OCI-LY7 (cell line): Measurements from ENCODE around the gene CEMIP2. TPM values are rescaled to one million over a fixed set of nuclear protein-coding genes. Genes with fewer than 3 reads are reported as not detected.

Experiments
- BruUV-seq: library from RNA; stranded (reverse); fragments of 400-500 nt; replicated peaks from 2 replicates; lab custom pipeline; 2021; lab: Mats Ljungman, UMichigan
- CTCF ChIA-PET: fragments of 300-600 bp; sonication (Branson Sonifier 250); formaldehyde crosslinking; loops from one replicate; lab custom pipeline; 2022; ENCODE audit warnings: antibody characterized with exemption; ENCODE audit not compliant: unreplicated experiment; lab: Charles Lee
- POLR2A ChIA-PET: fragments of 300-600 bp; sonication (Branson Sonifier 250); formaldehyde crosslinking; loops from one replicate; lab custom pipeline; 2022; ENCODE audit warnings: antibody characterized with exemption; lab: Charles Lee
- DNase-seq: peaks from one replicate; pipeline ENCODE4 v3.0.0-alpha.2; 2015; ENCODE audit warnings: low spot score
- H2AFZ ChIP-seq: fragments of 200-600 bp; sonication (generic), shearing (Covaris generic); 2 replicates; pipeline ENCODE4 v1.6.1; 2014; ENCODE audit warnings: mild to moderate bottlenecking, antibody characterized with exemption, low read length, moderate library complexity
- H3K27ac ChIP-seq: fragments of 200-600 bp; sonication (generic); 2 replicates; pipeline ENCODE4 v1.5.1; 2014; ENCODE audit warnings: mixed run types, low read depth, mild to moderate bottlenecking, moderate library complexity, low read length, inconsistent platforms; ENCODE audit not compliant: poor library complexity, severe bottlenecking
- H3K36me3 ChIP-seq: fragments of 200-600 bp; sonication (generic); 2 replicates; pipeline ENCODE4 v1.6.1; 2014; ENCODE audit warnings: mild to moderate bottlenecking, antibody characterized with exemption, low read length, moderate library complexity, mixed read lengths; ENCODE audit not compliant: insufficient read depth
- H3K4me1 ChIP-seq: fragments of 200-600 bp; sonication (generic); 2 replicates; pipeline ENCODE4 v1.5.1; 2014; ENCODE audit warnings: mild to moderate bottlenecking, low read length; ENCODE audit not compliant: insufficient read depth, poor library complexity, severe bottlenecking
- H3K4me2 ChIP-seq: fragments of 200-600 bp; sonication (generic); 2 replicates; pipeline ENCODE4 v1.6.1; 2014; ENCODE audit warnings: mild to moderate bottlenecking, low read length
- H3K4me3 ChIP-seq: fragments of 200-600 bp; sonication (generic); 2 replicates; pipeline ENCODE4 v1.5.1; 2014; ENCODE audit warnings: mild to moderate bottlenecking, low read depth, low read length; ENCODE audit not compliant: poor library complexity, severe bottlenecking
- H3K79me2 ChIP-seq: fragments of 200-600 bp; sonication (generic); 2 replicates; pipeline ENCODE4 v1.6.1; 2016; ENCODE audit warnings: low read depth, mild to moderate bottlenecking, low read length, moderate library complexity, mixed read lengths; ENCODE audit not compliant: insufficient read depth
- H3K9me2 ChIP-seq: fragments of 200-600 bp; sonication (generic); 2 replicates; pipeline ENCODE4 v1.6.1; 2016; ENCODE audit warnings: mild to moderate bottlenecking, low read length, mixed read lengths; ENCODE audit not compliant: insufficient read depth
- H3K9me3 ChIP-seq: fragments of 200-600 bp; sonication (generic); 2 replicates; pipeline ENCODE4 v1.6.1; 2014; ENCODE audit warnings: mild to moderate bottlenecking, mixed run types, low read length, mixed read lengths
- H4K20me1 ChIP-seq: fragments of 200-600 bp; sonication (generic); 2 replicates; pipeline ENCODE4 v1.6.1; 2014; ENCODE audit warnings: mild to moderate bottlenecking, antibody characterized with exemption, low read length, moderate library complexity, mixed read lengths; ENCODE audit not compliant: insufficient read depth
- EZH2phosphoT487 ChIP-seq: fragments of 200-600 bp; sonication (generic); IDR thresholded peaks from 2 replicates; pipeline ENCODE4 v1.6.1; 2018; ENCODE audit warnings: low read depth, borderline replicate concordance, mild to moderate bottlenecking, mixed run types, antibody characterized with exemption, low read length, moderate library complexity, mixed read lengths
- intact Hi-C: fragments of 100-400 bp; cut with micrococcal nuclease; formaldehyde crosslinking; loops from one replicate; pipeline ENCODE4 v1.10.0; 2022; ENCODE audit not compliant: unreplicated experiment
- total RNA-seq, 2 experiments: library from RNA; depleted of rRNA in 1 of 2; stranded (reverse); fragments of >200 nt in 1 of 2; shearing (Covaris generic) in 1 of 2; gene quantifications; 2 replicates each; pipeline ENCODE4 v1.2.3, GENCODE V29; 2014 to 2022
- TF ChIP-seq, protein P1 (sequence below): fragments of 200-600 bp; sonication (generic); conservative IDR thresholded peaks from 2 replicates; pipeline ENCODE4 v1.5.1; 2014; ENCODE audit warnings: mild to moderate bottlenecking, antibody characterized with exemption, low read length, moderate library complexity, mixed read lengths

CEMIP2 gene
- total RNA-seq, 2 experiments from 2014 or later: 1.8 to 4.8 TPM

DNA sequence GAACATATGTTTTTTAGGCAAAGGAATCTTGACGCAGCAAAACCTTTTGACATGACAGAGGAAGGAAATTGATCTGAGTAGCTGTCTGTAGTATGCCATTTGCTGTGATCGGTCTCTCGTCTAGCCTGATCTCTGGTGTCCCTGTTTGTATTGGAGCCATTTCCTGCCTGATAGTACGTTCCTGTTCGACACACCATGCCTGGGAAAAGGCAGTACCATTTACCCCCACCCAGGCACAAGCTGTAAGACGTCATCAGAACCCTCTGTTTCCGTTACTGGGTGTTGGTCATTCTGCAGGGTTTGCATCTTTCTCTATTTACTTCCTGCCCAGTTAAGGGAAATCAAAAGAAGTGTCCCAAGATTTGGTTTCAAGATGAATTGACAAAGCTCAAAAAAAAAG, 129.7 kb downstream of the CEMIP2 start:
- H2AFZ ChIP-seq: no peak overlapping the region
- CTCF ChIA-PET: interaction anchor here (1.5 kb wide), 1 partner anchor 23 kb away, joined by 3 read pairs; no protein-coding TSS in a partner anchor
- POLR2A ChIA-PET: interaction anchor here (0.6 to 1.5 kb wide), 3 partner anchors 8 to 1311 kb away, joined by 3 read pairs; no protein-coding TSS in a partner anchor
- no peak overlapping the region for H3K4me2 ChIP-seq
- intact Hi-C loops: no loop called here
- H3K4me1 ChIP-seq: no peaks in the 10 kb centered on the region
- H3K9me3 ChIP-seq: no peaks in the 10 kb centered on the region
- no peaks in the 10 kb centered on the region for H3K79me2 ChIP-seq
- no peaks in the 10 kb centered on the region for H4K20me1 ChIP-seq
- H3K9me2 ChIP-seq: no peaks in the 10 kb centered on the region
- H3K4me3 ChIP-seq: no peak overlapping the region
- no peak overlapping the region for H3K27ac ChIP-seq
- no peak for DNase-seq
- H3K36me3 ChIP-seq: no peaks in the 10 kb centered on the region
- no TSS peak for BruUV-seq
- TF ChIP-seq EZH2phosphoT487: no peak
- TF ChIP-seq, protein P1, sequence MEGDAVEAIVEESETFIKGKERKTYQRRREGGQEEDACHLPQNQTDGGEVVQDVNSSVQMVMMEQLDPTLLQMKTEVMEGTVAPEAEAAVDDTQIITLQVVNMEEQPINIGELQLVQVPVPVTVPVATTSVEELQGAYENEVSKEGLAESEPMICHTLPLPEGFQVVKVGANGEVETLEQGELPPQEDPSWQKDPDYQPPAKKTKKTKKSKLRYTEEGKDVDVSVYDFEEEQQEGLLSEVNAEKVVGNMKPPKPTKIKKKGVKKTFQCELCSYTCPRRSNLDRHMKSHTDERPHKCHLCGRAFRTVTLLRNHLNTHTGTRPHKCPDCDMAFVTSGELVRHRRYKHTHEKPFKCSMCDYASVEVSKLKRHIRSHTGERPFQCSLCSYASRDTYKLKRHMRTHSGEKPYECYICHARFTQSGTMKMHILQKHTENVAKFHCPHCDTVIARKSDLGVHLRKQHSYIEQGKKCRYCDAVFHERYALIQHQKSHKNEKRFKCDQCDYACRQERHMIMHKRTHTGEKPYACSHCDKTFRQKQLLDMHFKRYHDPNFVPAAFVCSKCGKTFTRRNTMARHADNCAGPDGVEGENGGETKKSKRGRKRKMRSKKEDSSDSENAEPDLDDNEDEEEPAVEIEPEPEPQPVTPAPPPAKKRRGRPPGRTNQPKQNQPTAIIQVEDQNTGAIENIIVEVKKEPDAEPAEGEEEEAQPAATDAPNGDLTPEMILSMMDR: no peak

DNA sequence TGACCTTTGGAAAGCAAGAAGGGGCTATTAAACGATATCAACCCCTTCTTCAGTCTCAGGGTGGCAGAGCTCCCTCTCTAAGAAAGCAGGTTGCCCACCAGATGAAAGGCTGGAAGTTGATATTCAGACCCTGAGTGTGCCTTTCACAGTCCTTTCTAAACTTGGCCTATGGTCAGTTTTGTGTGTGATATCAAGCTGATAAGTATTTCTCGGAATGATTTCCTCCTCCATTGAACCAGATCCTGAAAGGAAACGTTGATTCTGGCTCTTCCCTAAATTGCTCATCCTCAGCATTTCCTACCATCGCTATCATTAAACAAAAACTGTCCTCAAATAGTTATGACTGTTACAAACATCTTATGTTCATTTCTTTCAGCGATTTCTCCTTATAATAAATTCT, 130.4 kb downstream of the CEMIP2 start:
- no peaks in the 10 kb centered on the region for H3K9me3 ChIP-seq
- no peak overlapping the region for H3K4me3 ChIP-seq
- H3K79me2 ChIP-seq: no peaks in the 10 kb centered on the region
- TF ChIP-seq, protein P1: no peak
- TF ChIP-seq EZH2phosphoT487: no peak
- H3K4me1 ChIP-seq: no peaks in the 10 kb centered on the region
- H3K4me2 ChIP-seq: no peak overlapping the region
- no peak overlapping the region for H3K27ac ChIP-seq
- ChIA-PET CTCF (no interaction called here), POLR2A (interaction anchor here (1.1 kb wide), 1 partner anchor 9 kb away, joined by 3 read pairs; no protein-coding TSS in a partner anchor)
- no peaks in the 10 kb centered on the region for H3K36me3 ChIP-seq
- no peaks in the 10 kb centered on the region for H3K9me2 ChIP-seq
- intact Hi-C loops: no loop called here
- no peak overlapping the region for H2AFZ ChIP-seq
- BruUV-seq: no TSS peak
- no peak for DNase-seq
- no peaks in the 10 kb centered on the region for H4K20me1 ChIP-seq

DNA sequence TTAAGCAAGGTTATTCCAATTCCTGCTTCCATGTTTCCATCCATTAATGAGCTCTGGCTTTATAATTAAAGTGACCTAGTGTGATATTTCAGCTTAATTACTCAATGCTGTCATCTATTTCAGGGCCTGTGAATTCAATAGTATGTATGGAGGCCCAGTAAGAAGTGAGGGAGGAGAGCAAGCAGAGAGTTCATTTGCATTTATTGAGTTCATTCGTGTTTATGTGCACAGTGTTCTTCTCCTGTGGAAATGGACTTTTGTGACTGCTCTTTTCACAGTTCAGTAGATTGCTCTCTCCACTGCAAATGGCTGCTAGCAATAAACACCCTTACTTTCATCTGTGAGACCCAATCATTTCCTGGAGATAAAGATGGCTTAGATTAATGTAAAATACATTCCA, 130.9 kb downstream of the CEMIP2 start:
- TF ChIP-seq, protein P1: no peak
- no peak for TF ChIP-seq EZH2phosphoT487
- CTCF ChIA-PET: no interaction called here
- Histone ChIP-seq H3K79me2 (no peaks in the 10 kb centered on the region), H3K4me2 (no peak overlapping the region), H3K27ac (no peak overlapping the region), H3K4me1 (no peaks in the 10 kb centered on the region), H2AFZ (no peak overlapping the region), H3K36me3 (no peaks in the 10 kb centered on the region), H4K20me1 (no peaks in the 10 kb centered on the region), H3K9me2 (no peaks in the 10 kb centered on the region), H3K4me3 (no peak overlapping the region), H3K9me3 (no peaks in the 10 kb centered on the region)
- POLR2A ChIA-PET: interaction anchor here (0.7 to 1.1 kb wide), 2 partner anchors 10 to 556 kb away, joined by 3 to 8 read pairs; no protein-coding TSS in a partner anchor
- intact Hi-C loops: no loop called here
- no peak for DNase-seq
- no TSS peak for BruUV-seq
